VCaP (cell line): ENCODE measurements around the gene GMDS.

Source experiments
- H3K27ac ChIP-seq: fragments of 450-650 bp; 2 replicates; pipeline ENCODE4 v1.5.1; 2017
- TF ChIP-seq, protein P1 (sequence below): fragments of 450-650 bp; conservative IDR thresholded peaks from 2 replicates; pipeline ENCODE4 v1.5.1; 2017; ENCODE audit warnings: mild to moderate bottlenecking, moderate library complexity

GMDS gene

DNA sequence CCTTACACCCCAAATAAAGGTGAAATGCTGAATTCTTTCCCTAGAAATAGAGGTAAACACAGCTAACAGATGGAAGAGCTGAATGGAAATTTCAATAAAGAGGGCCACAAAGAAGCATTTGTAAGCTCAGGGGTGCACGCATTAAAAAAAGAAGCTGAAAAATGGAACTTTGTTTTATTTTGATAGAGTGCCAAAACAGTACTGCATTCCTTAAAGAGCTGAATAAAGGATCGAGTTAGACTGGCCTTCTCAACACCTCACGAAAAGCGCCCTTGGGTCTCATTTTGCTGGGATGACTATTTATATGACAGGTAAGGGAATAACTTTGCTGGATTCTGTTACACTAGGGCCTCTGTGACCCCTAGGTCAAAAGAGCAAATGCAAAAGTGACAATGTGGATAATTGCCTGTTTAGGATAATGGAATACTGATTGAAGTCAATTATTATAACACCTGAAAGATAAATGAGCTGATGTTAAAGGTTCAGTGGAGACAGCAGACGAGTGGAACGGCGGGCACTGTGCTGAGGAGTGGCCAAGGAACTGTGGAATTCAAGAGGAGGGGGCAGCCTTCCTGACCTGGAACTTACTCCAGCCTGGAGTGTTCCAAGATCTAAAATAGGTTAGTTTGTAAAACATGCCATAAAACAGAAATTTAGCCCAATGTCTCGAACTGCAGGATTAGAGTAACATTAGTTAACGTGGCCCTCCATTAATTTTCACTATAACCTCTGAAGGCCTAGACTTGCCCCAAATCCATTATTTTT, 467.3 kb downstream of the GMDS start:
- TF ChIP-seq, protein P1, sequence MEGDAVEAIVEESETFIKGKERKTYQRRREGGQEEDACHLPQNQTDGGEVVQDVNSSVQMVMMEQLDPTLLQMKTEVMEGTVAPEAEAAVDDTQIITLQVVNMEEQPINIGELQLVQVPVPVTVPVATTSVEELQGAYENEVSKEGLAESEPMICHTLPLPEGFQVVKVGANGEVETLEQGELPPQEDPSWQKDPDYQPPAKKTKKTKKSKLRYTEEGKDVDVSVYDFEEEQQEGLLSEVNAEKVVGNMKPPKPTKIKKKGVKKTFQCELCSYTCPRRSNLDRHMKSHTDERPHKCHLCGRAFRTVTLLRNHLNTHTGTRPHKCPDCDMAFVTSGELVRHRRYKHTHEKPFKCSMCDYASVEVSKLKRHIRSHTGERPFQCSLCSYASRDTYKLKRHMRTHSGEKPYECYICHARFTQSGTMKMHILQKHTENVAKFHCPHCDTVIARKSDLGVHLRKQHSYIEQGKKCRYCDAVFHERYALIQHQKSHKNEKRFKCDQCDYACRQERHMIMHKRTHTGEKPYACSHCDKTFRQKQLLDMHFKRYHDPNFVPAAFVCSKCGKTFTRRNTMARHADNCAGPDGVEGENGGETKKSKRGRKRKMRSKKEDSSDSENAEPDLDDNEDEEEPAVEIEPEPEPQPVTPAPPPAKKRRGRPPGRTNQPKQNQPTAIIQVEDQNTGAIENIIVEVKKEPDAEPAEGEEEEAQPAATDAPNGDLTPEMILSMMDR, result no peak
- no peak overlapping the region for H3K27ac ChIP-seq

- no peak overlapping the region for H3K27ac ChIP-seq
- TF ChIP-seq, protein P1, result no peak
Measured at GRCh38 chr6:1775441-1775840, 470.0 kb downstream of the GMDS start.

DNA sequence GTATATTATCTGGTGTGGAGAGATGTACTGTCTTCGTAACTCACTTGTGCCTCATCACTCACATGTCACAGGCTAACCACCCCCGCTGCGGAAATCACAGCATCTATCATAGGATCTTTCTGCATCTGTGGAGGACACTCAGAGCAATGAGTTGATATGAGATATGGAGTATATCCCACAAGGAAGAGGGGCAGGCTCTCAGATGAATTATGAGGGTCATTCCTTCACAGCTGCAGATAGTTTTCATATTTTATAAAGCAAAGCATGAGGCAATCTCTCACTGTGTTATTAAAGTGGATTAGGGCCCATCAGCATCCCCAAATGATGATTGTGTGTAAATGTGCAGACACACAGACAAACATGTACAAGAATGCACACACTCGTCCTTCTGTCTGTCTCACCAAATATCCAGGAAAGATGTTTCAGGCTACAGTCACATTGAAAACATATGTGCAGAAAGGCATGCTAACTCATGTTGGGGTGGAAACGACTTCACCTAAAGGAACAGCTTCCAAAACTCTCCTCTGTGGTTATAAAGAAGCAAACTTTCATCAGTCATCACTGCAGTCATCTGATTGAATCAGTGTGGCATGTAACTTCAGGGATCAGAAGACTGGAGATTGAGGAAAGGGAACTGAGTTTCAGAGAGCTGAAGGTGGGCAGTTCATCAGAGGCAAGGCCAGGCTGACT, 471.0 kb downstream of the GMDS start:
- H3K27ac ChIP-seq, result no peak overlapping the region
- TF ChIP-seq, protein P1, result no peak

GRCh38 chr6:1773700-1774099, 471.7 kb downstream of the GMDS start:
- H3K27ac ChIP-seq, result no peak overlapping the region
- TF ChIP-seq, protein P1, result no peak

GRCh38 chr6:1770968-1771723, 474.3 kb downstream of the GMDS start:
- H3K27ac ChIP-seq, result no peak overlapping the region
- TF ChIP-seq, protein P1, result no peak

GRCh38 chr6:1770435-1770843, 475.0 kb downstream of the GMDS start:
- no peak overlapping the region for H3K27ac ChIP-seq
- TF ChIP-seq, protein P1, result no peak
